HG03571 (cell line): ENCODE results near the gene FLNA.
"Not testable (repeated sequence)": the region's sequence is repeated elsewhere in the genome, so short reads cannot be mapped to it uniquely, and the experiment has no call there.

Source experiments
- ATAC-seq: cut with Tn5 transposase; IDR thresholded peaks from one replicate; pipeline ENCODE4 v1.9.1; 2021; ENCODE audit not compliant: unreplicated experiment

Gene FLNA

DNA sequence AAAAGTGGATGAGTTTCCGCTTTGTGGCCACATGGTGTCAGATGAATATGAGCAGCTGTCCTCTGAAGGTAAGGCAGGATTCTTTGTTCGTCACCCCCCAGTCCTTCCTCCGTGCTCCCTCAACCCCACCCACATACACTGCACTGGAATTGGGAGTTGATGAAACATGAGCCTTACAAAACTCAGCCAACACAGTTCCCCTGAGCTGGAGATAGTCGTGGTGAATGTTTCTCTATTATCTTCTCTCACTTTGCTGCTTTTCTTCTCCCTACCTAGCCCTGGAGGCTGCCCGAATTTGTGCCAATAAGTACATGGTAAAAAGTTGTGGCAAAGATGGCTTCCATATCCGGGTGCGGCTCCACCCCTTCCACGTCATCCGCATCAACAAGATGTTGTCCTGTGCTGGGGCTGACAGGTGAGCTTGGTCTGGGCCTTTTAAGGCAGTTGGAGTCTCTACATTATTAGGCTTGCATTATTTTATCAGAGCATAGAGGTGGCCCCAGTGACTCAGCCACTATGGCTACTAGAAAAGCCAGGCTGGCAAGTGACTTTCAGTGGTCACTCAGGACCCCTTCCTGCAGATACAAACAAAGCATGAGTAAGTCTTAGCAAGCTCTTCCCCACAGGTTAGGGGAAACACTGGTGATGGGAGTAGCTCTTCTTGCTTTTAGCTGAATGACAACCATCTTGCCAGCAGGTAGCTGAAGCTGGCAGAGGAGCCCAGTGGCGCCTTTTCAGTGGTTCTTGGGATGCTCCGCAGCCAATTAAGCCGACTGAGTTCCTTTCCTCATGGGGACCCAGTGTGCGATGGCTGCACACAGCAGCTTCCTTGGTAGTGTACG, 25.3 kb upstream of the FLNA start:
- ATAC-seq = no peak

- no peak for ATAC-seq
These were observed 24.5 kb upstream of the FLNA start for GRCh38 chrX:154398668-154399526.

DNA sequence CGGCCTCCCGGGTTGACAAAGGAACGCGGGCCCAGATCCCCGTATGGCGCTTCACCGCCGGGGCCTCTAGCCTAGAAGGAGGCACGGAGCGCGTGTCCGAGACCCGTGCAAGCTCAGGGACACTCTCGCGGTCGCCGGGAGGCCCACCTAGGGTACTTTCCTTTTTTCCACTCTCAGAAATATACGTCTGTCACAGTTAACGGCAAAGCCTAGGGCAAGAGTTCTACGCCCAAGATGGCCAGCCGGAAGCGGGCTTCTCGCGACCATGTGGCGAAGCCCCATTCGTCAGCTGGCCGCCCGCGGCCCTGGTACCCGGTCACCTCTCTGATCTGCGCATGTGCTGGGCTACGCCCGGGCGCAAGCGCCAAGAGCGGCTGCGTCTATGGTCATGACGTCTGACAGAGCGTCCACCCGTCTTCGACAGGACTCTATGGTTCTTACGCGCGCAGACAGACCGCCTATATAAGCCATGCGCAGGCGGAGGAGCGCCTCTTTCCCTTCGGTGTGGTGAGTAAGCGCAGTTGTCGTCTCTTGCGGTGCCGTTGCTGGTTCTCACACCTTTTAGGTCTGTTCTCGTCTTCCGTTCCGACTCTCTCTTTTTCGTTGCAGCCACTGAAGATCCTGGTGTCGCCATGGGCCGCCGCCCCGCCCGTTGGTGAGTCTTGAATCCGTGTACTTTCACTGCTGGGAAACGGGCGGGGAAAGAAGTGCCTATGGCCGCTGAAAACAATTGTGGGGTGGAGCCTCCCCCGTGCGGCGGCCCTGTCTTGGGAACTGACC, 23.6 kb upstream of the FLNA start, which contains the start of gene RPL10:
Gene RPL10, plus strand, starts transcription at position 490 of the 780 bp plus-strand sequence. Its CDS starts 143 bp downstream, at position 633.
- peak; percentile 72 for ATAC-seq

DNA sequence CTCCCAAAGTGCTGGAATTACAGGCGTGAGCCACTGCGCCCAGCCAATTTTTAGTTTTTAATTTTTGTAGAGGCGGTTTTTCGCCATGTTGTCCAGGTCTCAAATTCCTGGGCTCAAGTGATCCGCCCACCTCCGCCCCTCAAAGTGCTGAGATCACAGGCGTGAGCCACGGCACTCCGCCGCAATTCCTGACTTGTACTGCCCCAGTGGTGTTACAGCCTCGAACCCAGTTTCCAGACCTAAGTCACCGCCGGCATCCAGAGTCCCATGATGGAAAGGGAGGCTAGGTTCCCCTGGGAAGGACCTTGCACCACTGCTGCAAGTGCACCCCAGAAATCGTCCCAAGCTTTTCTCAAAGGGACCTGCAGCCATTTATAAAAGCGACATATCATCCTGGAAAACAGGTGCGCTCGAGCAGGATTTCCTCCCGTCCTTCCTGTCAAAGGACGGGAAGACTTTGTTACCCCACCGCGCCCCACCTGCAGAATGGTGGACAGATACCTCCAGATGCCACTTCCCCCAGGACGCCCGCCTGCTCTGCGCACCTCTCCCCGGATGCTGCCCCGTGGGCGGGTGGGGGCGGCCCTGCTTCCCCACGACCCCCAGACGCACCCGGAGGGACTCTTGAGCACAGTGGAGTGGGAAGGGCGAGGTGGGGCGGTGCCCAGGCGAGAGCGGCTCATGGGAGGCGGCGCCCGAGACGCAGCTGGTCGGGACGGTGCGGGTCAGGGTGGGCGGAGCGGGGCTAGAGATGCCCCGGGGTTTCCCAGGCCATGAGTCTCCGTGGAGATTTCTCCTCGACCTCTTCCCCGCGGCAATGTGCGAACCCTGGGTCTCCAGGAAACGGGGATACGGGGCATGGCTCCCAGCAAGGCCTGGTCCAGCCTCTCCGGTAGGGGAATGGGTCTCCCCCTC, 22.8 kb upstream of the FLNA start:
- ATAC-seq = peak; percentile 36

GRCh38 chrX:154396363-154396762, 21.9 kb upstream of the FLNA start:
- not testable (repeated sequence) for ATAC-seq

- ATAC-seq = peak; percentile 70
These were observed 15.6 kb upstream of the FLNA start for GRCh38 chrX:154389812-154390747.

DNA sequence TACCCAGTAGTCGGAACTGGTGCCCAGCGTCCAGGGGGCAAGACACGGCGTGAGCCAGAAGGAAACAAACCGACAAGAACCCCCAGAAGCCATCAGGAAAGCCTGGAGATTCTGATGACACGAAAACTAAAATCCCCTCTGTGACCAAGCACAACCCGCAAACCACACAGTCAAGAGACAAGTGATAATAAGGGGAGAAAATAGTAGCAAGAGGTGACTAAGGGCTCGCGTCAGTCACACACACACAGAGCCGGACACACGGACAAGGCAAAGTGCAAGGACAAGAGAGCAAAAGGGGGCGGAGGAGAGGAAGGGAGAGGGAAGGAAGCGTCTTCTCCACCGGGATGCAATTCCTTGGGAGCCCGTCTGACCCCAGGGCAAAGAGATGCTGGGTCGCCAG, 14.2 kb upstream of the FLNA start:
- not testable (repeated sequence) for ATAC-seq

GRCh38 chrX:154388094-154388493, 13.7 kb upstream of the FLNA start:
- ATAC-seq = not testable (repeated sequence)

GRCh38 chrX:154384284-154384892, 10.0 kb upstream of the FLNA start:
- ATAC-seq = no peak

DNA sequence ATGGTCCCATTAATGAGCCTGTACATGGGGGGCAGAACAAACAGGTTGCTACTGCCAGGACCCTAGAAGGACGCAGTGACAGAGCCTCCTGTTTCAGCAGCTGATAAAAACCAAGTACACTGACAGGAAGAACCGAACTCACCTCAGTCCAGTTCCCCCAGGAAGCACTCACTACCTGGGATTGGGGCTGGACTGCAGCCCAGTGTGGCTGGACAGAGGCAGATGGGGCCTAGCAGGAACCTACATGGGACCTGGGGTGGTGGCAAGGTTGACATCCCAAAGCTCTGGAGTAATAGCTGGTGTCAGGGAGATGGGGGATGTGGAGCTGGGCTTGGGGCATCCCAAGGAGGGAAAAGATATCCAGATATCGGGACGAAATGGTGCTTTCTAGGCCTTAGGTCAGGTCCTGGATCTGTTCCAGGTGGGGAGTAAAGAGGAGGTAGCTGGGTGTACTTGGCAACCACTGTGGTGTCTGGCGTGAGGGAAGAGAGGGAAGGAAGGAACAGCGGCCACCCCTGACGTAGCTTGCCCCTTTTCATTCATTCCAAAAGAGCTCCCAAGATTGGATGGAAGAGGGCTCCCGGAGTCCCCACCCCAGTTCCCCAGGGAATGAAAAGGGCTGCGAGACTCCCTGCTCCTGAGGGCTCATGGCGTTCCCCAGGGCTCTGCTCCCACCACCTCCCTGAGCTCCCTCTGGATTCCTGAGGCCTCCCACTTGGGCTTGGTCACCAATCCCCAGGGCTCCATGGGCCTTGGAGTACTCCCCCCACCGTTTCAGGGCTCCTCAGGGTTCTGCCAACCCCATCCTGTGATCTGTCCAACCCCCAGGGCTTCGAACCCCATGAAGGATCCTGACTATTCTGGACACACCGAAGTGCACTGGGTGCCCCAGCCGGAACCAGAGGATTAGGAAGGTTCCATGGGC, 9.2 kb upstream of the FLNA start:
- ATAC-seq = no peak

GRCh38 chrX:154382483-154383069, 8.1 kb upstream of the FLNA start:
- no peak for ATAC-seq

GRCh38 chrX:154381271-154381670, 6.8 kb upstream of the FLNA start:
- no peak for ATAC-seq

- ATAC-seq = no peak
These were observed 6.4 kb upstream of the FLNA start for GRCh38 chrX:154380787-154381186.

DNA sequence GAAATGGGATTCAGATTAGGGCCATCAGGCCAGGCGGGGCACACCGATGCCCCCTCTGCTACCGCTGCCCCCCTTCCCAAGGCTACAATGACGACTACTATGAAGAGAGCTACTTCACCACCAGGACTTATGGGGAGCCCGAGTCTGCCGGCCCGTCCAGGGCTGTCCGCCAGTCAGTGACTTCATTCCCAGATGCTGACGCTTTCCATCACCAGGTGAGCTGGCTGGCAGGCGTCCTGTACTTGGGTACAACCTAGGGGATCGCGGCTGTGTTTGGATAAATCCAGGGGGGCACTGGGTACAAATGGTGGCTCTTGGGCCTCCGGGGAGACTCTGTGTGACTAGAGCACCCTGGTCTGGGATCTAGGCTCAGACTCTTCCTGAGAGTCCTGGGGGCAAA, 5.7 kb upstream of the FLNA start:
- ATAC-seq = no peak

- ATAC-seq = peak; percentile 3
These were observed 5.1 kb upstream of the FLNA start for GRCh38 chrX:154379569-154379951.

- ATAC-seq = peak; percentile 80
These were observed 4.5 kb upstream of the FLNA start, which contains the start of gene EMD for GRCh38 chrX:154378799-154379568. Gene EMD, plus strand, starts transcription at chrX:154379295. Its CDS starts 190 bp downstream, at chrX:154379485.
